Measurements from ENCODE around the gene PRR14. TPM values are rescaled to one million over a fixed set of nuclear protein-coding genes. Genes with fewer than 3 reads are reported as not detected.

The PRR14 gene
- total and polyA plus RNA-seq, 2 of the 8 experiments (the other 6 are each of a cell fraction or from before 2014, with no cell fraction given), result 3.6 to 16.1 TPM

GRCh38 chr16:30647274-30647571 is 3.5 kb upstream of the PRR14 start:
- no peak overlapping the region for H3K4me3 ChIP-seq (ENCODE audit: extremely low read depth in 1 of 4, insufficient read depth in 2 of 4, low read depth in 3 of 4, low read length in 4 of 4)
- POLR2A ChIA-PET (ENCODE audit: partially characterized antibody), result no interaction called here
- peaks cover 0 to 1% of the 10 kb centered on the region in 2 experiments for H4K20me1 ChIP-seq (replicated peaks in 1 of 2; ENCODE audit: control insufficient read depth in 1 of 2, insufficient read depth in 2 of 2, low read length in 2 of 2)
- H3K14ac ChIP-seq (ENCODE audit: insufficient read length), result no peak overlapping the region
- H2BK15ac ChIP-seq (ENCODE audit: low read length), result no peak overlapping the region
- H4K5ac ChIP-seq (ENCODE audit: insufficient read length, low read depth, low read length), result no peak overlapping the region
- H3K9ac ChIP-seq (replicated peaks in 1 of 4; ENCODE audit: extremely low read depth in 1 of 4, low read depth in 3 of 4, low read length in 3 of 4), result no peak overlapping the region
- no peak overlapping the region for H2BK12ac ChIP-seq (ENCODE audit: low read depth, low read length)
- H2AFZ ChIP-seq (ENCODE audit: low read length), result no peak overlapping the region
- H3K23ac ChIP-seq (ENCODE audit: insufficient read length), result no peak overlapping the region
- peaks cover 2% of the 10 kb centered on the region; the same call in 1 of the 2 replicates for H3K23me2 ChIP-seq (ENCODE audit: low read depth, low read length)
- no peak overlapping the region for H2AK5ac ChIP-seq (ENCODE audit: low read depth, low read length)
- H3K4ac ChIP-seq (replicated peaks; ENCODE audit: insufficient read length, low read depth, low read length), result no peak overlapping the region
- H3K18ac ChIP-seq (ENCODE audit: extremely low read depth, low read length), result no peak overlapping the region
- CTCF ChIA-PET (ENCODE audit: partially characterized antibody), result interaction anchor here (1.4 to 1.7 kb wide), 2 partner anchors 10 to 18 kb away, joined by 5 to 6 read pairs; no protein-coding TSS in a partner anchor
- H3K36me3 ChIP-seq (ENCODE audit: control insufficient read depth in 2 of 4, insufficient read depth in 4 of 4, low read length in 3 of 4), result no peaks in the 10 kb centered on the region
- H3K79me1 ChIP-seq (ENCODE audit: low read depth, low read length), result no peaks in the 10 kb centered on the region
- FAIRE-seq (no peak), DNase-seq (ENCODE audit: low read depth in 1 of 2, low spot score in 2 of 2) (no peak)
- H4K8ac ChIP-seq (ENCODE audit: extremely low read depth, insufficient read depth, low read length), result no peak overlapping the region
- H3K4me2 ChIP-seq (ENCODE audit: insufficient read depth in 1 of 2, low read depth in 2 of 2, low read length in 2 of 2), result no peak overlapping the region
- H3K56ac ChIP-seq (replicated peaks; ENCODE audit: insufficient read length, low read depth, low read length), result no peak overlapping the region
- no peak overlapping the region for H4K91ac ChIP-seq (replicated peaks; ENCODE audit: insufficient read length, low read length)
- H3K27ac ChIP-seq (ENCODE audit: low read depth, low read length), result no peak overlapping the region
- no peak overlapping the region for H2BK20ac ChIP-seq (ENCODE audit: low read length)
- peaks cover 0 to 15% (median 6%) of the 10 kb centered on the region in 4 experiments; a peak in 6 of 7 replicates for H3K27me3 ChIP-seq (replicated peaks in 1 of 4; ENCODE audit: control insufficient read depth in 3 of 4, extremely low read depth in 1 of 4, insufficient read depth in 3 of 4, low read length in 3 of 4)
- H3K79me2 ChIP-seq (ENCODE audit: control insufficient read depth in 1 of 2, insufficient read depth in 2 of 2, low read length in 2 of 2), result no peaks in the 10 kb centered on the region
- no peak overlapping the region for H2BK5ac ChIP-seq (ENCODE audit: low read depth, low read length)
- TF ChIP-seq SP2 (IDR thresholded peaks at IDR 0.05; ENCODE audit: low read length), result no peak
- TF ChIP-seq RAD21 (IDR thresholded peaks at IDR 0.05 in 1 of 2, conservative IDR thresholded peaks at IDR 0.05 in 1 of 2; ENCODE audit: low read depth in 2 of 2, low read length in 2 of 2), result 0 out of 4 replicates have a peak, but pooled peaks of 1 of the 2 experiments have one; percentile 10
- WGBS, 2 experiments (ENCODE audit: extremely low coverage in 1 of 2, insufficient coverage in 1 of 2, insufficient read length in 1 of 2, insufficient replicate concordance in 2 of 2, low coverage in 1 of 2, low lambda C conversion rate in 2 of 2, missing lambda C conversion rate in 1 of 2), result 100% methylated on average over 1 of the region's 1 CpG; no CpG with 5 or more reads in 1 of the 2 experiments
- no peak overlapping the region for H2BK120ac ChIP-seq (replicated peaks; ENCODE audit: low read depth, low read length)
- no peaks in the 10 kb centered on the region for H3K9me3 ChIP-seq (ENCODE audit: insufficient read depth in 2 of 2, low read depth in 1 of 2, low read length in 1 of 2)
- H3K4me1 ChIP-seq (replicated peaks in 1 of 4; ENCODE audit: control insufficient read depth in 3 of 4, insufficient read depth in 4 of 4, low read length in 3 of 4), result peaks cover 0 to 7% (median 0%) of the 10 kb centered on the region in 4 experiments; a peak in 3 of 7 replicates

All from H1 (cell line).